Stimulated activated naive CD8-positive, alpha-beta T cell treated with anti-CD3 and anti-CD28 coated beads, Interleukin-15, Interleukin-2, amounts not matched to agents 100 ng/mL and 50 ng/mL, for 24 hours (primary cell): ENCODE results near the gene HPD.
A peak's percentile ranks its signal among the peaks of the same experiment; 100 is the strongest.

Source experiments
- H3K27ac Mint-ChIP-seq: one replicate; pipeline ENCODE4 v1.8.0; 2021; ENCODE audit warnings: mild to moderate bottlenecking, mixed read lengths
- H3K27me3 Mint-ChIP-seq: one replicate; pipeline ENCODE4 v1.8.0; 2021; ENCODE audit warnings: mixed read lengths
- H3K36me3 Mint-ChIP-seq: one replicate; pipeline ENCODE4 v1.8.0; 2021; ENCODE audit warnings: low read depth, mixed read lengths
- H3K4me1 Mint-ChIP-seq: one replicate; pipeline ENCODE4 v1.8.0; 2021; ENCODE audit warnings: low read depth, mixed read lengths
- H3K4me3 Mint-ChIP-seq: one replicate; pipeline ENCODE4 v1.8.0; 2021; ENCODE audit warnings: mild to moderate bottlenecking, mixed read lengths
- H3K9me3 Mint-ChIP-seq: one replicate; pipeline ENCODE4 v1.8.0; 2021; ENCODE audit warnings: mixed read lengths

Gene HPD

GRCh38 chr12:121826318-121827150 lies 32.1 kb downstream of the HPD start:
- Mint-ChIP-seq H3K27me3 (no peaks in the 10 kb centered on the region), H3K4me3 (no peak overlapping the region), H3K9me3 (no peaks in the 10 kb centered on the region), H3K27ac (peak overlapping the region; percentile 57), H3K36me3 (peaks cover 42% of the 10 kb centered on the region), H3K4me1 (no peaks in the 10 kb centered on the region)

DNA sequence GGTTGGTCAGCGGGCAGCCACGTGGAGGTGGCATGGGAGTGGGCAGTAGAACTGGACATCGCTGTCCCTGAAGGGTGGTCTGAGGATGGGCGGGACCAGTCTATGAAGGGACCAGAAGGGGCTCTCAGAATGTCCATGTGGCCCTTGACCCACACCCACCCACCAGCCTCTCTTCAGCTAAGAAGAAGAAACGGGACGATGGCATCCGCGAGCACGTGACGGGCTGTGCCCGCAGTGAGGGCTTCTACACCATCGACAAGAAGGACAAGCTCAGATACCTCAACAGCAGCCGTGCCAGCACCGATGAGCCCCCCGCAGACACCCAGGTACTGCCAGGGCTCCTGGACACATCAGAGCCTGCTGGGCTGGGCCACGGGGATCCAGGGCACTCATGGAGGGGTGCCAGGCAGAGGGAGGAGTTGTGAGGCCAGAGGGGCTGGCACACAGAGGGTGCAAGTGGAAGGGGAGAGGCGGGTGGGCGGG lies 33.6 kb downstream of the HPD start:
- Mint-ChIP-seq H3K27ac (no peak overlapping the region), H3K36me3 (peaks cover 40% of the 10 kb centered on the region), H3K4me1 (no peaks in the 10 kb centered on the region), H3K4me3 (no peak overlapping the region), H3K27me3 (no peaks in the 10 kb centered on the region), H3K9me3 (no peaks in the 10 kb centered on the region)

- Mint-ChIP-seq H3K4me3 (no peak overlapping the region), H3K9me3 (no peaks in the 10 kb centered on the region), H3K27ac (no peak overlapping the region), H3K36me3 (peaks cover 34% of the 10 kb centered on the region), H3K4me1 (no peaks in the 10 kb centered on the region), H3K27me3 (no peaks in the 10 kb centered on the region)
These were observed 34.9 kb downstream of the HPD start for GRCh38 chr12:121823727-121824115.

GRCh38 chr12:121823101-121823726 lies 35.4 kb downstream of the HPD start:
- no peaks in the 10 kb centered on the region for H3K4me1 Mint-ChIP-seq
- peaks cover 29% of the 10 kb centered on the region for H3K36me3 Mint-ChIP-seq
- no peaks in the 10 kb centered on the region for H3K9me3 Mint-ChIP-seq
- no peak overlapping the region for H3K4me3 Mint-ChIP-seq
- H3K27me3 Mint-ChIP-seq: no peaks in the 10 kb centered on the region
- H3K27ac Mint-ChIP-seq: no peak overlapping the region

DNA sequence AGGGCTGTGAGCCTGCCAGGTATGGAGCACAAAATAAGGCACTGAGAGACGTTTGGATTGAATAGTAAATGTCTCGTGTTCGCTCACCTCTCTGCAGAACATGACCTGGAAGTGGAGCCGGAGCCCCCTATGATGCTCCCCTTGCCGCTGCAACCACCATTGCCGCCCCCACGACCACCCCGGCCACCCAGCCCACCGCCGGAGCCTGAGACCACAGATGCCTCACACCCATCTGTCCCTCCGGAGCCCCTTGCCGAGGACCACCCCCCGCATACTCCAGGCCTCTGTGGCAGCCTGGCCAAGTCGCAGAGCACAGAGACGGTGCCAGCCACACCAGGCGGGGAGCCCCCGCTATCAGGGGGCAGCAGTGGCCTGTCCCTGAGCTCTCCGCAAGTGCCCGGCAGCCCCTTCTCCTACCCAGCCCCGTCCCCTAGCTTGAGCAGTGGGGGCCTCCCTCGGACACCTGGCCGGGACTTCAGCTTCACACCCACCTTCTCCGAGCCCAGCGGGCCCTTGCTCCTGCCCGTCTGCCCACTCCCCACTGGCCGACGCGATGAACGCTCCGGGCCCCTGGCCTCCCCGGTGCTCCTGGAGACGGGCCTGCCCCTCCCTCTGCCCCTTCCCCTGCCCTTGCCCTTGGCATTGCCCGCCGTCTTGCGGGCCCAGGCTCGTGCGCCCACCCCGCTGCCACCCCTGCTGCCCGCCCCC lies 36.1 kb downstream of the HPD start:
- H3K36me3 Mint-ChIP-seq: peaks cover 33% of the 10 kb centered on the region

GRCh38 chr12:121820056-121820455 lies 38.6 kb downstream of the HPD start:
- H3K36me3 Mint-ChIP-seq: peaks cover 31% of the 10 kb centered on the region
- H3K27ac Mint-ChIP-seq: no peak overlapping the region

More for the DNA sequence above, 36.1 kb downstream of the HPD start:
- Mint-ChIP-seq H3K9me3 (no peaks in the 10 kb centered on the region), H3K4me3 (no peak overlapping the region), H3K27ac (no peak overlapping the region), H3K27me3 (no peaks in the 10 kb centered on the region), H3K4me1 (no peaks in the 10 kb centered on the region)

GRCh38 chr12:121819212-121819949 lies 39.3 kb downstream of the HPD start:
- Mint-ChIP-seq H3K4me3 (no peak overlapping the region), H3K4me1 (no peaks in the 10 kb centered on the region), H3K36me3 (peaks cover 31% of the 10 kb centered on the region), H3K27ac (no peak overlapping the region), H3K27me3 (no peaks in the 10 kb centered on the region), H3K9me3 (no peaks in the 10 kb centered on the region)

More at GRCh38 chr12:121820056-121820455, 38.6 kb downstream of the HPD start:
- Mint-ChIP-seq H3K27me3 (no peaks in the 10 kb centered on the region), H3K4me1 (no peaks in the 10 kb centered on the region), H3K9me3 (no peaks in the 10 kb centered on the region), H3K4me3 (no peak overlapping the region)

DNA sequence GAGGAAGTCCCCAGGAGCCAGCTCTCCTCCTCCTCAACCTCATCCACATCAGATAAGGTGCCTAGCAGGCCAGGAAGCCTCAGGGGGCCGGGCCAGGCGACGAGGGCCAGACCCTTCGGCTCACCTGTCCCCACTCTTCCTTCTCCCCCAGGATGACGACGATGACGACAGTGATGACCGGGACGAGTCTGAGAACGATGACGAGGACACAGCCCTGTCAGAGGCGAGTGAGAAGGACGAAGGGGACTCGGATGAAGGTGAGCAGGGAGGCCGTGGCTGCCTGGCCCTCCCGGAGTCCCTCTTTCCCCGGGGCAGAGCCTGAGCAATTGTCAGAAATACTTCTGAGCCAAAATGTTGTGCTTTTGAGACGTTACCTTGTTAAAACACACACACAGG lies 41.0 kb downstream of the HPD start:
- peak overlapping the region; percentile 36 for H3K27ac Mint-ChIP-seq
- no peak overlapping the region for H3K4me3 Mint-ChIP-seq
- no peaks in the 10 kb centered on the region for H3K27me3 Mint-ChIP-seq
- H3K4me1 Mint-ChIP-seq: peaks cover 13% of the 10 kb centered on the region
- no peaks in the 10 kb centered on the region for H3K9me3 Mint-ChIP-seq
- H3K36me3 Mint-ChIP-seq: peaks cover 40% of the 10 kb centered on the region

GRCh38 chr12:121816925-121817647 lies 41.6 kb downstream of the HPD start:
- H3K27ac Mint-ChIP-seq: no peak overlapping the region
- no peaks in the 10 kb centered on the region for H3K9me3 Mint-ChIP-seq
- H3K36me3 Mint-ChIP-seq: peaks cover 40% of the 10 kb centered on the region
- peaks cover 16% of the 10 kb centered on the region for H3K4me1 Mint-ChIP-seq
- H3K27me3 Mint-ChIP-seq: no peaks in the 10 kb centered on the region
- no peak overlapping the region for H3K4me3 Mint-ChIP-seq

DNA sequence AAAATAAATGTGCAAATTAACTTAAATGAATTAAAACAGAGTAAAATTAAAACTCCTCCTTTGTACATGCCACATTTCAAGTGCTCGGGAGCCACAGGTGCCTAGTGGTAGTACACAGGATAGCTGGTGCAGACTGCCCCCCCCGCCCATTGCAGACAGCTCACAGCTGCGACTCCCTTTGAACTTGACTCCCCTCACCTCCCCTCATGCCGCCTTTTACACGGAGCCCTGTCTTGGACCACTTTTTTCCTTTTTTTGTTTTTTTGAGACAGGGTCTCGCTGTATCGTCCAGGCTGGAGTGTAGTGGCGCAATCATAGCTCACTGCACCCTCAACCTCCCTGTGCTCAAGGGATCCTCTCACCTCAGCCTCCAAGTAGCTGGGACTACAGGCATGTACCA lies 43.4 kb downstream of the HPD start:
- Mint-ChIP-seq H3K4me3 (no peak overlapping the region), H3K27me3 (no peaks in the 10 kb centered on the region), H3K36me3 (peaks cover 40% of the 10 kb centered on the region), H3K4me1 (peaks cover 23% of the 10 kb centered on the region), H3K27ac (no peak overlapping the region), H3K9me3 (no peaks in the 10 kb centered on the region)

- peaks cover 42% of the 10 kb centered on the region for H3K36me3 Mint-ChIP-seq
These were observed 44.1 kb downstream of the HPD start for GRCh38 chr12:121814429-121815119.

GRCh38 chr12:121813951-121814350 lies 44.7 kb downstream of the HPD start:
- H3K4me3 Mint-ChIP-seq: no peak overlapping the region
- H3K9me3 Mint-ChIP-seq: no peaks in the 10 kb centered on the region
- H3K4me1 Mint-ChIP-seq: peaks cover 23% of the 10 kb centered on the region
- H3K36me3 Mint-ChIP-seq: peaks cover 41% of the 10 kb centered on the region
- no peak overlapping the region for H3K27ac Mint-ChIP-seq
- no peaks in the 10 kb centered on the region for H3K27me3 Mint-ChIP-seq

More at GRCh38 chr12:121814429-121815119, 44.1 kb downstream of the HPD start:
- no peak overlapping the region for H3K27ac Mint-ChIP-seq
- no peaks in the 10 kb centered on the region for H3K27me3 Mint-ChIP-seq
- H3K9me3 Mint-ChIP-seq: no peaks in the 10 kb centered on the region
- H3K4me3 Mint-ChIP-seq: no peak overlapping the region
- H3K4me1 Mint-ChIP-seq: peaks cover 23% of the 10 kb centered on the region

DNA sequence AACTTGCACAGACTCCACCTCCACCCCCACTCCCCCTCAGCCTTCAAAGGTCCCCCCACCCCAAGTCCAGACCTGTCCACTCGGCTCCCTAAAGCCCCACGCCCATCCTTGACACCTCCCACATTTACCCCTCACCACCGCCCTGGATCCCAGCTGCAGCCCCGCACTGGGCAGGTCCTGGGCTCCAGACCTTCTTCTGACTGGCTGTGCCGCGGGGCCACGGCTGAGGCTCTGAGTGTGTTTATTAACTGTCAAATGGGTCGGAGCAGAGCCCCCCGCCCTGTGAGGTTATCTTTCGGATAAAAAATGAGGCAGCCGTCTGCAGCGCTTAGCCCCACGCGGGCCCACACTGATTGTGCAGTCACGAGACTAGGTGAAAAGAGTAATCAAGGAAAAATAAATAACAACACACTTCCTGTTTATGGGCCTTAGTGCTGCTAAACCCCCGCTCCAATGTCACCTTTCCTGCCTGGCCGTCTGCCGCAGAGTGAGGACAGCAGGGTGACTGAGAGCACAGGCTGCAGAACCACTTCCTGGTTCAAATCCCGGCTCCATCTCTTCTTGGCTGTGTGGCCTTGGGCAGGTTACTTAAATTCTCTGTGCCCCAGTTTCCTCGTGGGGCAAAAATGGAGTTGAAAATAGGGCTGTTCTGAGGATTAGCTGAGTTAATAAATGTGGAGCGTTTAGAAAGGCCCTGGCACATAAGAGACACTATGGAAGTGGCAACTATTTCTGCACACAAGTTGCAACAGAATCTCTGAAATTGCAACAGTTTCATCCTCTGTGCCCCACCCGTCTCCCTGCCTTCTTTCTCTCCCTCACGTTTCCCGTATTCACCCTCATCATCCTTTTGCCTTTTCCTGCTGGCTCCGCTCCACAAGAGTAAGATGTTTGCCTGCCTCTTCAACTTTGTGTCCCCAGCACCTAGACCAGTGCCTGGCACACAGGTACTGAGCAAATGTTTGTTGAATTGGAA lies 45.5 kb downstream of the HPD start:
- Mint-ChIP-seq H3K27me3 (no peaks in the 10 kb centered on the region), H3K27ac (peak overlapping the region; percentile 36), H3K4me3 (peak overlapping the region; percentile 84), H3K4me1 (peaks cover 27% of the 10 kb centered on the region), H3K36me3 (peaks cover 46% of the 10 kb centered on the region), H3K9me3 (no peaks in the 10 kb centered on the region)
